Choroid plexus epithelial cell (primary cell): ENCODE data around the gene KCNQ2.

Experiments
- DNase-seq: peaks from one replicate; pipeline ENCODE4 v3.0.0-alpha.2; 2010; ENCODE audit warnings: low read depth
- H3K4me3 ChIP-seq: 2 replicates; pipeline ENCODE4 v1.5.1; 2011; ENCODE audit warnings: low read depth, mild to moderate bottlenecking, control low read depth, low read length, moderate library complexity
- TF ChIP-seq, protein P1 (sequence below): conservative IDR thresholded peaks from 2 replicates; pipeline ENCODE4 v1.5.1; 2011; ENCODE audit warnings: low read depth, mild to moderate bottlenecking, control low read depth, inconsistent platforms, low read length, moderate library complexity

The KCNQ2 gene

DNA sequence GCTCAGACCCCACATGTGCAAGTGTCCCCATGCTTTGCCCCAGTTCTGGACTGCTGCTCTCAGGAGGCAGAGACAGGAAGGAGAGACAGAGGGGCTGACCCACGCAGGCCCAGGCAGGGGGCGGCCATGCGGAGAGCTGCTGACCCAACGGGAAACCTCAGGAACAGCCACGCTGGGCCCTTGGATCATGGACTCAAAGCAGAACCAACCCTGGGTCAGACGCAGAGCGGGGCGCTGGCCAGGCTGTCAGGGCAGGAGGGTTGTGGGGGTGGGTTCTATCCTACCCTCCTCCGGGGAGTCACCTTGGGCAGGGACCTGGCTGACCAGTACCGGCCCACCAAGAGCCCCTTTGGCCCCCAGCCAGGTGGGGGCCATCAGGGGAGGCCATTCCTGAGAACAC, 2.0 kb downstream of the KCNQ2 start:
- H3K4me3 ChIP-seq, result no peak overlapping the region
- TF ChIP-seq, protein P1, sequence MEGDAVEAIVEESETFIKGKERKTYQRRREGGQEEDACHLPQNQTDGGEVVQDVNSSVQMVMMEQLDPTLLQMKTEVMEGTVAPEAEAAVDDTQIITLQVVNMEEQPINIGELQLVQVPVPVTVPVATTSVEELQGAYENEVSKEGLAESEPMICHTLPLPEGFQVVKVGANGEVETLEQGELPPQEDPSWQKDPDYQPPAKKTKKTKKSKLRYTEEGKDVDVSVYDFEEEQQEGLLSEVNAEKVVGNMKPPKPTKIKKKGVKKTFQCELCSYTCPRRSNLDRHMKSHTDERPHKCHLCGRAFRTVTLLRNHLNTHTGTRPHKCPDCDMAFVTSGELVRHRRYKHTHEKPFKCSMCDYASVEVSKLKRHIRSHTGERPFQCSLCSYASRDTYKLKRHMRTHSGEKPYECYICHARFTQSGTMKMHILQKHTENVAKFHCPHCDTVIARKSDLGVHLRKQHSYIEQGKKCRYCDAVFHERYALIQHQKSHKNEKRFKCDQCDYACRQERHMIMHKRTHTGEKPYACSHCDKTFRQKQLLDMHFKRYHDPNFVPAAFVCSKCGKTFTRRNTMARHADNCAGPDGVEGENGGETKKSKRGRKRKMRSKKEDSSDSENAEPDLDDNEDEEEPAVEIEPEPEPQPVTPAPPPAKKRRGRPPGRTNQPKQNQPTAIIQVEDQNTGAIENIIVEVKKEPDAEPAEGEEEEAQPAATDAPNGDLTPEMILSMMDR, result no peak
- DNase-seq, result no peak

DNA sequence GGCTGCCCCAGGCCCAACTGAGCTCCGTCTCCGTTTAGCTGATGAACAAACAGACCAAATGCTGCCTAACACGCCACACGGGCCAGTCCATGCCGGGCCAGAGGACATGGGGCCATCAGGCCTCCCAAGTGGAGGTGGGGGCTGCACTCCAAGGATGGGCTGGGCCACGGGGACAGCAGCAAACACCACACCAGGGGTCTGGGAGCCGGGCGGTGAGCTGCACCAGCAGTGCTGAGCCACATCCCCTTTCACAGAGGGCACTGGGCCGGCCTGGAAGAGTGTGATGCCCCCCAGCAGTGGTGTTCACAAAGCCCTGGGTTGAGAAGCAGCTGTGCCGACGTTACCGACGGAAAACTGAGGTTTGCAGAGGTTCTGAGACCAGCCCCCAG, 2.7 kb downstream of the KCNQ2 start:
- TF ChIP-seq, protein P1, result no peak
- DNase-seq, result no peak
- no peak overlapping the region for H3K4me3 ChIP-seq

DNA sequence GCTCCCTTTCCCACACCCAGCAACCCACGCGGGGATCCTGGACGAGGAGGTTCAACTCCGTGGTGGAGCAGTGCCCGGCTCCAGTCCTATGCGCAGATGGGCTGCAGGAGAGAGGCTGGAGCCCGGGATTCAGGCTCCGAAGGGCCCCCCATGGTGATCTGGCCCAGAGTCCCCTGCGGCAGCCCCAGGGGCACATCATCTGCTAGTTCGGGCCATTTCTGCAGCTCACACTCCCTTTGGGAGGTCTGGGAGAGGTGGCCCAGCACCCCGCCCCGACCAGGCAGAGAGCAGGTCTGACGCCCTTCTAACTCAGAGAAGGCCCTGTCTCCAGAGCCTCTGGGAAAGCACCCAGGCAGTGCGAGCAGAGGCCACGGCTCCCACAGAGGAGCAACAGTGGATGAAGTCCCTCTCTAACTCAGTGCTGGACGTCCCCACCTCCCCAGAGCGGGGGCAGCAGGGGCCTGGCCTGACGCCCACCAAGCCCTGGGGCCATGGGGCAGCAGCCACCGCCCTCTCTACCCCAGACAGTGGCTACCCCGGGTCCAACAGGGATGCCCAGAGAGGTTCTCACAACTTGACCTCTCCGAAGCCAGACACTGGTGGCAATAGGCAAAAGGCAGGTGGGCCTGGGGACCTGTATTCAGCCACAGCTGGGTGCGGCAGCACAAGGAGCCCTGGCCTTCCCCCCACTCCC, 3.3 kb downstream of the KCNQ2 start:
- H3K4me3 ChIP-seq, result no peak overlapping the region
- DNase-seq, result no peak
- TF ChIP-seq, protein P1, result no peak

GRCh38 chr20:63468421-63468820, 4.0 kb downstream of the KCNQ2 start:
- no peak overlapping the region for H3K4me3 ChIP-seq
- no peak for DNase-seq
- TF ChIP-seq, protein P1, result no peak

GRCh38 chr20:63467294-63468083, 5.0 kb downstream of the KCNQ2 start:
- H3K4me3 ChIP-seq, result no peak overlapping the region
- DNase-seq, result no peak
- TF ChIP-seq, protein P1, result no peak

DNA sequence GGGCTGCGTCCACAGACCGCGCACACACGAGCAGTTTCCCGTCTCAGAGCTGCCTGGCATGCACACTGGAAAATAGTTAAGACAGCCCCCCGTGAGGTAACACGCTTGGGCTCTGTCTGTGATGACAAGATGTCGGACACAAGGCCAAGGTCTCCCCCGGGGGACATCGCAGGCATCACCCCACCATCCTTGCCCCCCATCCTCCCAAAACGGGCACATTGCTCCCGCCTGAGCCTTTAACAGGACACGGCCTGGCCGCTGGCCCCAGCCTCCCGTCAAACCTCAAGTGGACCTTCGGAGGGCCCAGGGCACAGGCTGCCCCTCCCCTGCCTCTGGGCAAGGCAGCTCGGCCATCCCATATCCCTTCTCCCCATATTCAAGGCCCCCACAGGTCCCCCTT, 5.6 kb downstream of the KCNQ2 start:
- no peak overlapping the region for H3K4me3 ChIP-seq
- DNase-seq, result no peak
- TF ChIP-seq, protein P1, result no peak
